ENCODE measurements around the gene IRF3. TPM values are rescaled to one million over a fixed set of nuclear protein-coding genes. Genes with fewer than 3 reads are reported as not detected.

The IRF3 gene
- polyA plus RNA-seq, 1 donor (not counting 4 experiments of a cell fraction or from before 2014, with no cell fraction given), result 50.4 TPM

GRCh38 chr19:49669516-49669915 is 3.9 kb upstream of the IRF3 start:
- Histone ChIP-seq H3K9me1 (ENCODE audit: control insufficient read depth, extremely low read depth, insufficient read depth, low read length) (no peaks in the 10 kb centered on the region), H4K20me1 (ENCODE audit: control insufficient read depth, extremely low read depth, insufficient read depth, low read length) (no peaks in the 10 kb centered on the region), H3K9me3 (ENCODE audit: control insufficient read depth, low read depth, low read length) (no peaks in the 10 kb centered on the region), H3K27me3 (ENCODE audit: control insufficient read depth, extremely low read depth, insufficient read depth, low read length) (no peaks in the 10 kb centered on the region), H3K27ac (ENCODE audit: control insufficient read depth, insufficient read depth, low read length) (no peak overlapping the region), H3K4me3 (ENCODE audit: control insufficient read depth in 2 of 3, extremely low read depth in 1 of 3, insufficient read depth in 2 of 3, low read depth in 1 of 3, low read length in 3 of 3) (no peak overlapping the region), H3K4me2 (ENCODE audit: control insufficient read depth, extremely low read depth, insufficient read depth, low read depth, low read length) (no peak overlapping the region), H3K9ac (ENCODE audit: control insufficient read depth, extremely low read depth, insufficient read depth, low read length) (no peak overlapping the region), H3K79me2 (ENCODE audit: control insufficient read depth, insufficient read depth, low read length) (peaks cover 19% of the 10 kb centered on the region), H3K36me3 (ENCODE audit: control insufficient read depth in 2 of 2, extremely low read depth in 1 of 2, insufficient read depth in 2 of 2, low read length in 2 of 2) (peaks cover 0 to 5% of the 10 kb centered on the region in 2 experiments), H2AFZ (ENCODE audit: control insufficient read depth, low read length) (no peak overlapping the region), H3K4me1 (ENCODE audit: control insufficient read depth, extremely low read depth, insufficient read depth, low read length) (no peaks in the 10 kb centered on the region)
- DNase-seq (ENCODE audit: low read depth, low spot score) (no peak), FAIRE-seq (no peak)
- TF ChIP-seq EZH2 (IDR thresholded peaks at IDR 0.05; ENCODE audit: low read length) (no peak), CTCF (optimal IDR thresholded peaks at IDR 0.05 in 1 of 3, IDR thresholded peaks at IDR 0.05 in 1 of 3, conservative IDR thresholded peaks at IDR 0.05 in 1 of 3; ENCODE audit: extremely low read depth in 1 of 3, insufficient read depth in 2 of 3, low read length in 3 of 3) (no peak)
- dilution Hi-C loops (cut with MboI; ENCODE audit: extremely low pct_ligation_motif_present, low sequenced_read_pairs), result no loop called here

- dilution Hi-C loops (cut with MboI; ENCODE audit: extremely low pct_ligation_motif_present, low sequenced_read_pairs), result no loop called here
- peaks cover 31% of the 10 kb centered on the region for H3K79me2 ChIP-seq (ENCODE audit: control insufficient read depth, insufficient read depth, low read length)
- H3K9me1 ChIP-seq (ENCODE audit: control insufficient read depth, extremely low read depth, insufficient read depth, low read length), result no peaks in the 10 kb centered on the region
- TF ChIP-seq EZH2 (IDR thresholded peaks at IDR 0.05; ENCODE audit: low read length) (no peak), CTCF (optimal IDR thresholded peaks at IDR 0.05 in 1 of 3, IDR thresholded peaks at IDR 0.05 in 1 of 3, conservative IDR thresholded peaks at IDR 0.05 in 1 of 3; ENCODE audit: extremely low read depth in 1 of 3, insufficient read depth in 2 of 3, low read length in 3 of 3) (no peak)
- H3K4me1 ChIP-seq (ENCODE audit: control insufficient read depth, extremely low read depth, insufficient read depth, low read length), result peaks cover 12% of the 10 kb centered on the region
- FAIRE-seq (no peak), DNase-seq (ENCODE audit: low read depth, low spot score) (no peak)
- H3K9ac ChIP-seq (ENCODE audit: control insufficient read depth, extremely low read depth, insufficient read depth, low read length), result no peak overlapping the region
- H3K4me2 ChIP-seq (ENCODE audit: control insufficient read depth, extremely low read depth, insufficient read depth, low read depth, low read length), result no peak overlapping the region
- H4K20me1 ChIP-seq (ENCODE audit: control insufficient read depth, extremely low read depth, insufficient read depth, low read length), result peaks cover 11% of the 10 kb centered on the region
- H3K27me3 ChIP-seq (ENCODE audit: control insufficient read depth, extremely low read depth, insufficient read depth, low read length), result no peaks in the 10 kb centered on the region
- H3K4me3 ChIP-seq (ENCODE audit: control insufficient read depth in 2 of 3, extremely low read depth in 1 of 3, insufficient read depth in 2 of 3, low read depth in 1 of 3, low read length in 3 of 3), result no peak overlapping the region
- H3K36me3 ChIP-seq (ENCODE audit: control insufficient read depth in 2 of 2, extremely low read depth in 1 of 2, insufficient read depth in 2 of 2, low read length in 2 of 2), result peaks cover 3 to 14% of the 10 kb centered on the region in 2 experiments
- H3K9me3 ChIP-seq (ENCODE audit: control insufficient read depth, low read depth, low read length), result no peaks in the 10 kb centered on the region
- H3K27ac ChIP-seq (ENCODE audit: control insufficient read depth, insufficient read depth, low read length), result no peak overlapping the region
- no peak overlapping the region for H2AFZ ChIP-seq (ENCODE audit: control insufficient read depth, low read length)
These were observed 1.8 kb upstream of the IRF3 start for GRCh38 chr19:49667473-49667872.

Data from keratinocyte (primary cell).